Measurements from ENCODE around the gene TGFB2.

Gene TGFB2

DNA sequence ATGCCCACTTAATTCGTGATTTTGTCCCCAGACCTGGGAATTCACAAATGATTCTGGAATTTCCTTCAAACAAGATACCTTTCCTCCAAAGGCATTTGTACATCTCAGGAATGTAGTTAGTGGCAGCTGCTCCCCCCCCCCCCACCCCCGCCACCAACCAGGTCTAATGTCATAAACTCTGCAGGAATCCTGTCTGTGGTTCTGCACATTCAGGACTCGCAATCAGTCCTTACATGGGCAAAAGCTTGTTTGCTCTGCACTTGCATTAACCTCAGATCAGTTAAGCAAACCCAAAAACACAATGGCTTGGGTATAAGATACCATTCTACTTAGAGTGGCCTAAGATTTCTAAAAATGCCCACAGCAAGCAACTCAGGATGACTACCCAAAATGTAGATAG lies 143.8 kb downstream of the TGFB2 start:
- DNase-seq (ENCODE audit: low spot score) = no peak

- no peak for DNase-seq (ENCODE audit: low spot score)
Measured at GRCh38 chr1:218490406-218490922, 145.3 kb downstream of the TGFB2 start.

DNA sequence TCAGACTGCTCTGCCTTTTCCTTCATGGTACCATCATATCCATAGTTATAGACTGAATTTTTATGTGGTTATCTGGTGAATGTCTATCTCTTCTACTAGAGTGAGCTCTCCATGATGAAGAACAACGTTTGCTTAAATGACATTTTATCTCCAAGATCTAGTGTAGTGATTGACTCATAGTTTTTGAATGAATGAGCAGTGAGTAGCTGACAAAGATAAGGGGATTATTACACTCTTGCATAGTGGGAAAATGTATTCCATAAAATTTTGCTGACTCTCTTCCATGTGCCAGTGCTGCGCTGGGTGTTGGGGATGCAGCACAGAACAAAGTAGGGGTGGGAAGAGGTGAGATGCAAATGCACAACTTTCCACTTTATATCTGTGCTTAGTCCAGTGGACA lies 147.7 kb downstream of the TGFB2 start:
- no peak for DNase-seq (ENCODE audit: low spot score)

DNA sequence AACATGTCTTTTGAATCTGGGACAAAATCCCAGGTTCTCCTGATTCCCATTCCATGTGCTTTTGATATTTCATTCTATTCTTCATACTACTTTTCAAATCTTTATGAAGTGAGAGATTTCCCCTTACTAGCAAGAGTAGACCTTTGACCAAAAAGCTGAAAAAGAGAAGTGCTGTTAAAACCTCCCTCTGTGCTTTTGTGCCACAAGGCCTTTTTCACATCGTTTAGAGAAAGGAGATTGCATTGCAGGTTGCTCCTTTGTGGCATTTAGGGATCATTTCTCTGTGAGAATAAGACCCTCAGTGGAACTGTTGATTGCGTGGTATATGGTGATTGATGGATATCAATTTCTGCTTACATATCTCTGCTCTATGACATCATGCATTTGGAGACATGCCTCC lies 148.8 kb downstream of the TGFB2 start:
- DNase-seq (ENCODE audit: low spot score) = no peak
